Measurements from ENCODE around the gene UBE2E3.
A peak's percentile ranks its signal among the peaks of the same experiment; 100 is the strongest.

UBE2E3 gene

GRCh38 chr2:180970016-180970415, 10.4 kb upstream of the UBE2E3 start (continued):
- TF ChIP-seq ZNF518A (tag by site-specific recombination; conservative IDR thresholded peaks at IDR 0.05; ENCODE audit: low read depth) (no peak), PRDM2 (tag by site-specific recombination; IDR thresholded peaks at IDR 0.05; ENCODE audit: borderline replicate concordance) (no peak), MZF1 (tag by site-specific recombination; IDR thresholded peaks at IDR 0.05; ENCODE audit: borderline replicate concordance) (no peak), ZNF664 (tag by site-specific recombination; IDR thresholded peaks at IDR 0.05) (0 out of 2 replicates have a peak, but pooled peaks have one; percentile 8)

GRCh38 chr2:180971811-180972210, 8.6 kb upstream of the UBE2E3 start:
- TF ChIP-seq BCL6B (tag by site-specific recombination; IDR thresholded peaks at IDR 0.05) (no peak), ZNF132 (tag by site-specific recombination; IDR thresholded peaks at IDR 0.05; ENCODE audit: borderline replicate concordance) (no peak), ZBTB6 (tag by site-specific recombination; IDR thresholded peaks at IDR 0.05) (no peak), ZNF530 (tag by site-specific recombination; IDR thresholded peaks at IDR 0.05; ENCODE audit: low read depth) (no peak), ZNF561 (tag by site-specific recombination; IDR thresholded peaks at IDR 0.05; ENCODE audit: borderline replicate concordance) (no peak), ZBTB26 (tag by site-specific recombination; optimal IDR thresholded peaks at IDR 0.05) (no peak), ZNF76 (tag by site-specific recombination; IDR thresholded peaks at IDR 0.05; ENCODE audit: borderline replicate concordance, low read depth) (no peak), ZBTB8A (tag by site-specific recombination; IDR thresholded peaks at IDR 0.05) (no peak), ZNF335 (tag by site-specific recombination; conservative IDR thresholded peaks at IDR 0.05) (no peak), ZNF341 (tag by site-specific recombination; IDR thresholded peaks at IDR 0.05; ENCODE audit: low read depth) (no peak), GFI1B (tag by site-specific recombination; IDR thresholded peaks at IDR 0.05) (no peak), ZBTB49 (tag by site-specific recombination; IDR thresholded peaks at IDR 0.05; ENCODE audit: low read depth) (no peak), ZIC2 (tag by site-specific recombination; IDR thresholded peaks at IDR 0.05) (no peak)
- CTCF ChIA-PET, result no interaction called here
- H3K4me3 ChIP-seq (ENCODE audit: low read depth, low read length), result no peak overlapping the region

More at GRCh38 chr2:180971811-180972210, 8.6 kb upstream of the UBE2E3 start:
- Histone ChIP-seq H3K4me1 (ENCODE audit: control insufficient read depth, insufficient read depth, low read length) (peaks cover 7% of the 10 kb centered on the region), H3K9me3 (ENCODE audit: control insufficient read depth, insufficient read depth, low read depth, low read length) (no peaks in the 10 kb centered on the region), H3K27ac (ENCODE audit: extremely low read depth, low read depth, low read length) (no peak overlapping the region), H3K36me3 (ENCODE audit: control insufficient read depth in 2 of 2, insufficient read depth in 1 of 2, low read length in 2 of 2) (no peaks in the 10 kb centered on the region)
- POLR2A ChIA-PET, result no interaction called here

All from HEK293 (cell line).